ENCODE measurements around the gene AKR7A2.

DNA sequence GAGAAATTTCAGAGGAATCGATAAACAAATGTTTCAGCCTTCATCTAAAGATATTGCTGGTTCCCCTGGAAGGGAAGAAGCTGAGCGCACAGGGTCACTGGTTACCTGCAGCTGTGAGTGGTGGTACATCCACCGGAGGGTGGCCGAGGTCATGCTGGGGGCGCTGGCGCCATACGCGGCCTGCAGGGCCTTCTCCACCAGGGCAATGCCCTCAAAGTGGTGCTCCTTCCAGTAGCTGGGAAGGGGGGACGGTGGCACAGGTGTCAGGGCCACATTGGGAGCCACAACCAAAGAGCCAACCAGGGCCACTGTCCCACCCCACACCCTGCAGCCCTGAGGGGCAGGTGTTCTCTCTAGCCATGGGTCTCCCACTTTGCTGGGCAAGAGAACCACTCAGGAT lies 28.1 kb downstream of the AKR7A2 start:
- no peak for TF ChIP-seq POLR2A (IDR thresholded peaks at IDR 0.05)
- TF ChIP-seq, protein P1, sequence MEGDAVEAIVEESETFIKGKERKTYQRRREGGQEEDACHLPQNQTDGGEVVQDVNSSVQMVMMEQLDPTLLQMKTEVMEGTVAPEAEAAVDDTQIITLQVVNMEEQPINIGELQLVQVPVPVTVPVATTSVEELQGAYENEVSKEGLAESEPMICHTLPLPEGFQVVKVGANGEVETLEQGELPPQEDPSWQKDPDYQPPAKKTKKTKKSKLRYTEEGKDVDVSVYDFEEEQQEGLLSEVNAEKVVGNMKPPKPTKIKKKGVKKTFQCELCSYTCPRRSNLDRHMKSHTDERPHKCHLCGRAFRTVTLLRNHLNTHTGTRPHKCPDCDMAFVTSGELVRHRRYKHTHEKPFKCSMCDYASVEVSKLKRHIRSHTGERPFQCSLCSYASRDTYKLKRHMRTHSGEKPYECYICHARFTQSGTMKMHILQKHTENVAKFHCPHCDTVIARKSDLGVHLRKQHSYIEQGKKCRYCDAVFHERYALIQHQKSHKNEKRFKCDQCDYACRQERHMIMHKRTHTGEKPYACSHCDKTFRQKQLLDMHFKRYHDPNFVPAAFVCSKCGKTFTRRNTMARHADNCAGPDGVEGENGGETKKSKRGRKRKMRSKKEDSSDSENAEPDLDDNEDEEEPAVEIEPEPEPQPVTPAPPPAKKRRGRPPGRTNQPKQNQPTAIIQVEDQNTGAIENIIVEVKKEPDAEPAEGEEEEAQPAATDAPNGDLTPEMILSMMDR (IDR thresholded peaks at IDR 0.05), result no peak

Measured in testis (tissue), 2 donors.